CD4-positive, CD25-positive, alpha-beta regulatory T cell (primary cell): ENCODE measurements around the gene PMPCA. TPM values are rescaled to one million over a fixed set of nuclear protein-coding genes. Genes with fewer than 3 reads are reported as not detected.

Experiments
- ATAC-seq, 2 donors: fragments of 150-1000 bp; cut with Tn5 transposase; one replicate each; pipeline ENCODE4 v1.10.0; 2021; ENCODE audit warnings: low read depth in 2 of 2, moderate number of reproducible peaks in 2 of 2, moderate library complexity in 1 of 2
- DNase-seq, 3 donors: peaks; one replicate each; pipeline versions ENCODE4 v3.0.0 to v3.0.0-alpha.2; 2012 to 2022; ENCODE audit warnings: mixed read lengths in 1 of 3
- H3K27ac ChIP-seq: one replicate; pipeline ENCODE4 v1.7.0; 2013; ENCODE audit warnings: mild to moderate bottlenecking, low read length; ENCODE audit not compliant: insufficient read depth, poor library complexity, severe bottlenecking
- H3K27me3 ChIP-seq: one replicate; pipeline ENCODE4 v1.7.0; 2013; ENCODE audit warnings: low read length; ENCODE audit not compliant: control insufficient read depth, insufficient read depth
- H3K36me3 ChIP-seq: one replicate; pipeline ENCODE4 v1.7.0; 2013; ENCODE audit warnings: mild to moderate bottlenecking, low read length, moderate library complexity; ENCODE audit not compliant: control insufficient read depth, insufficient read depth
- H3K4me1 ChIP-seq: 2 replicates; pipeline ENCODE4 v1.7.0; 2013; ENCODE audit warnings: mild to moderate bottlenecking, low read length; ENCODE audit not compliant: insufficient read depth, control insufficient read depth, poor library complexity, severe bottlenecking
- H3K4me3 ChIP-seq: one replicate; pipeline ENCODE4 v1.7.0; 2013; ENCODE audit warnings: low read depth, mild to moderate bottlenecking, low read length, moderate library complexity
- H3K9me3 ChIP-seq, 2 experiments: 1 replicate in 1 of 2; 2 replicates in 1 of 2; pipeline ENCODE4 v1.7.0; 2013; ENCODE audit warnings: low read length in 2 of 2, mild to moderate bottlenecking in 1 of 2, moderate library complexity in 1 of 2; ENCODE audit not compliant: control insufficient read depth in 2 of 2
- H3K27ac Mint-ChIP-seq, 3 donors: one replicate each; pipeline ENCODE4 v1.8.0; 2020 to 2022; ENCODE audit warnings: mild to moderate bottlenecking in 3 of 3, mixed read lengths in 3 of 3, moderate library complexity in 2 of 3
- H3K27me3 Mint-ChIP-seq: one replicate; pipeline ENCODE4 v1.8.0; 2022; ENCODE audit warnings: mild to moderate bottlenecking, mixed read lengths
- H3K36me3 Mint-ChIP-seq: one replicate; pipeline ENCODE4 v1.8.0; 2020; ENCODE audit warnings: mixed read lengths
- H3K4me1 Mint-ChIP-seq, 4 donors: one replicate each; pipeline ENCODE4 v1.8.0; 2020 to 2022; ENCODE audit warnings: mixed read lengths in 4 of 4, mild to moderate bottlenecking in 1 of 4
- H3K4me3 Mint-ChIP-seq, 4 donors: one replicate each; pipeline ENCODE4 v1.8.0; 2020 to 2022; ENCODE audit warnings: mild to moderate bottlenecking in 4 of 4, mixed read lengths in 4 of 4, moderate library complexity in 3 of 4
- H3K9me3 Mint-ChIP-seq, 7 donors: one replicate each; pipeline ENCODE4 v1.8.0; 2020 to 2022; ENCODE audit warnings: mixed read lengths in 7 of 7, mild to moderate bottlenecking in 3 of 7, moderate library complexity in 2 of 7
- polyA plus RNA-seq, 4 donors: library from polyadenylated mRNA; unstranded; fragments of 300-500 nt; fragmentation: Illumina TruSeq; gene quantifications; one replicate each; pipeline ENCODE4 v1.2.3, GENCODE V29; 2021
- total RNA-seq: library from RNA; stranded (reverse); gene quantifications from one replicate; pipeline ENCODE4 v1.2.3, GENCODE V29; 2022

PMPCA gene
- total and polyA plus RNA-seq, 5 donors from 2014 or later = 36.5 to 86.2 (median 39.2) TPM

DNA sequence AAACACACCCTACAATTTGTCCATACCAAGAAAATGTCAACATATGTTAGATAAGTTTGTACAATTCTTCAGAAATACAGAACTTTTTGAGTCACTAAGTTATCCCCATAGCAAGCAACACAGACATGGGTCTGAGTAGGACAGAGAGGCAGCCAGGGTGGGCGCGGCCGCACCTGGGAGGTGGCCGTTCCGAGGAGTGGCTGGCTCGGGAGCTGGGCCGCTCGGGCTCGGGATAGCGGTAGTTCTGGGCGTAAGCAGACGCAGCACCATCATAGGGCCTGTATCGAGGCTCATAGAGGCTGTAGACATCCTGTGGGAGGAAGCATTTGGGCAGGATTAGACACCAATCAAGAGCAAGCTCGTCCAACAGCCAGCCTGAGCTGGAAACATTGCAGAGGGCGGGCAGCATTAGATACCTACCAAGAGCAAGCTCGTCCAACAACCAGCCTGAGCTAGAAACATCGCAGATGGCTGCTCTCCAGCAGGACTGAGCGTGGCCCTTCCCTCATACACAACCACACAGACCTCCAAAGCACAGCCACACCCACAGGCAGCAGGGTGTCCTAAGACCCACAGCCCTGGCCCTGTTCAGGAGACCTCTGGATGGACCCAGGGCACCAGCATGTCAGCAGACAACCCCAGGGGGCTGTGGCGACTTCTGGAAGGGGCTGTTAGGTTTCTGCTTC lies 61.5 kb downstream of the PMPCA start:
- ATAC-seq (no peak), DNase-seq (no peak)
- H3K36me3 ChIP-seq = peaks cover 96% of the 10 kb centered on the region
- Mint-ChIP-seq H3K36me3 (peaks cover 17% of the 10 kb centered on the region), H3K27ac (no peak overlapping the region), H3K4me1 (no peaks in the 10 kb centered on the region), H3K9me3 (no peaks in the 10 kb centered on the region), H3K27me3 (no peaks in the 10 kb centered on the region), H3K4me3 (no peak overlapping the region)
- no peaks in the 10 kb centered on the region for H3K9me3 ChIP-seq
- no peaks in the 10 kb centered on the region for H3K4me1 ChIP-seq
- H3K27ac ChIP-seq = no peak overlapping the region
- no peak overlapping the region for H3K4me3 ChIP-seq
- no peaks in the 10 kb centered on the region for H3K27me3 ChIP-seq

DNA sequence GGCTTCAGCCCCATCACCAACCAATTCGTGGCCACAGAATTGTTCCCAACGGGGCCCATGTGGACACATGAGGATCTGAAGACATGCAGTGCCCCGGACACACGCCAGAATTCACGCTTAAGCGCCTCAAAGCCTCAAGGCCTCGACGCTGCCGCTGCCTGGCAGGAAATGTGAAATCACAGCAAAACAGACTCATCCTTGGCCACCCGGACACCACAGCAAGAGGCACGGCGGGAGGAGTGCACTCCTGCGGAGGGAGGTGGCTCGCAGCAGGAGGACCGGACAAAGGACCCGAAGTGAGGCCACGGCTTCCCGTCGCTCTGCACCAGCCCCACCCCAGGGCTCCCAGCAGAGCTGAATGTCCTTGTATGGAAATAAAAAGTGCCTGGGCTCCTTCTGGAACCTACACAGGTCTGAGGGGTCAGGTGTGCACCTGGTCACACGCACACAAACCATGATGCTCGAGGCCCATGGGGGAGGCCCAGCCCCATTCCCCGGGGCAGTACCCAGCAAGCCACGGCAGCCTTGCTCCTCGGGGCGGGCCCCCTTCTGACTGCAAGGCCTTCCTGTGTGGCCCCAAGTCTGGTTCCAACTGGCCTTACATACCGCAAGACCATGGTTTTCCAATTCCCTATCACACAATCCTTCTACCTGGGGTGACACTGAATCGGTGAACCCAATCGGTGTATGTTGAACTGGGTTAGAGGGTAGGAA lies 62.3 kb downstream of the PMPCA start:
- no peaks in the 10 kb centered on the region for H3K4me1 ChIP-seq
- Mint-ChIP-seq H3K36me3 (peaks cover 20% of the 10 kb centered on the region), H3K4me3 (no peak overlapping the region), H3K9me3 (no peaks in the 10 kb centered on the region), H3K27me3 (no peaks in the 10 kb centered on the region), H3K4me1 (peaks cover 0 to 5% (median under 1%) of the 10 kb centered on the region in 4 donors), H3K27ac (no peak overlapping the region)
- ATAC-seq (no peak), DNase-seq (no peak)
- no peaks in the 10 kb centered on the region for H3K27me3 ChIP-seq
- H3K36me3 ChIP-seq = peaks cover 96% of the 10 kb centered on the region
- no peak overlapping the region for H3K27ac ChIP-seq
- H3K9me3 ChIP-seq = no peaks in the 10 kb centered on the region
- H3K4me3 ChIP-seq = no peak overlapping the region

- Mint-ChIP-seq H3K9me3 (no peaks in the 10 kb centered on the region), H3K27me3 (no peaks in the 10 kb centered on the region), H3K27ac (no peak overlapping the region), H3K4me3 (no peak overlapping the region), H3K4me1 (peaks cover 0 to 8% (median 1%) of the 10 kb centered on the region in 4 donors), H3K36me3 (peaks cover 22% of the 10 kb centered on the region)
- H3K27ac ChIP-seq = no peak overlapping the region
- peaks cover 92% of the 10 kb centered on the region for H3K36me3 ChIP-seq
- no peak for ATAC-seq
- H3K9me3 ChIP-seq = no peaks in the 10 kb centered on the region
- no peak for DNase-seq
- H3K4me1 ChIP-seq = no peaks in the 10 kb centered on the region
- no peaks in the 10 kb centered on the region for H3K27me3 ChIP-seq
- no peak overlapping the region for H3K4me3 ChIP-seq
Measured at GRCh38 chr9:136473354-136473721, 62.9 kb downstream of the PMPCA start.

Other genes with a start within 250 kb of the PMPCA start
- not detected for gene LHX3, start 205.5 kb upstream of the PMPCA start, total RNA-seq
- not detected for gene LHX3, start 205.5 kb upstream of the PMPCA start, polyA plus RNA-seq
- 16.6 TPM for gene QSOX2, start 164.8 kb upstream of the PMPCA start, total RNA-seq
- gene QSOX2, start 164.8 kb upstream of the PMPCA start, polyA plus RNA-seq = under 1 TPM; 0.33 to 0.63 (median 0.41) TPM
- not detected for gene CCDC187, start 106.6 kb upstream of the PMPCA start, total RNA-seq
- not detected for gene CCDC187, start 106.6 kb upstream of the PMPCA start, polyA plus RNA-seq
- 12.3 TPM for gene GPSM1, start 83.1 kb upstream of the PMPCA start, total RNA-seq
- gene GPSM1, start 83.1 kb upstream of the PMPCA start, polyA plus RNA-seq = 1 to 10 TPM in 3 of 4 donors, under 1 TPM in 1; 0.59 to 1.9 (median 1.2) TPM
- 25.5 TPM for gene DNLZ, start 46.9 kb upstream of the PMPCA start, total RNA-seq
- 10 to 100 TPM; 51.1 to 67.9 (median 61.5) TPM for gene DNLZ, start 46.9 kb upstream of the PMPCA start, polyA plus RNA-seq
- 0.35 TPM for gene CARD9, start 37.0 kb upstream of the PMPCA start, total RNA-seq
- under 1 TPM; 0.23 to 0.82 (median 0.33) TPM for gene CARD9, start 37.0 kb upstream of the PMPCA start, polyA plus RNA-seq
- 13.3 TPM for gene SNAPC4, start 10.5 kb upstream of the PMPCA start, total RNA-seq
- 1 to 10 TPM in 2 of 4 donors, under 1 TPM in 2; 0.40 to 1.2 (median 0.96) TPM for gene SNAPC4, start 10.5 kb upstream of the PMPCA start, polyA plus RNA-seq
- gene ENTR1, start within 50 bp of the PMPCA start, total RNA-seq = 63.2 TPM
- 1 to 10 TPM; 7.8 to 9.9 (median 9.2) TPM for gene ENTR1, start within 50 bp of the PMPCA start, polyA plus RNA-seq
- gene INPP5E, start 29.2 kb downstream of the PMPCA start, total RNA-seq = 30.3 TPM
- gene INPP5E, start 29.2 kb downstream of the PMPCA start, polyA plus RNA-seq = 1 to 10 TPM; 1.9 to 4.4 (median 2.3) TPM
- 74.4 TPM for gene SEC16A, start 72.4 kb downstream of the PMPCA start, total RNA-seq
- gene SEC16A, start 72.4 kb downstream of the PMPCA start, polyA plus RNA-seq = 10 to 100 TPM; 17.7 to 22.7 (median 21.1) TPM
- gene NOTCH1, start 135.4 kb downstream of the PMPCA start, total RNA-seq = 52.3 TPM
- gene NOTCH1, start 135.4 kb downstream of the PMPCA start, polyA plus RNA-seq = 1 to 10 TPM; 1.2 to 1.7 (median 1.5) TPM